ENCODE measurements around the gene MED29.
A peak's percentile ranks its signal among the peaks of the same experiment; 100 is the strongest.

The MED29 gene

DNA sequence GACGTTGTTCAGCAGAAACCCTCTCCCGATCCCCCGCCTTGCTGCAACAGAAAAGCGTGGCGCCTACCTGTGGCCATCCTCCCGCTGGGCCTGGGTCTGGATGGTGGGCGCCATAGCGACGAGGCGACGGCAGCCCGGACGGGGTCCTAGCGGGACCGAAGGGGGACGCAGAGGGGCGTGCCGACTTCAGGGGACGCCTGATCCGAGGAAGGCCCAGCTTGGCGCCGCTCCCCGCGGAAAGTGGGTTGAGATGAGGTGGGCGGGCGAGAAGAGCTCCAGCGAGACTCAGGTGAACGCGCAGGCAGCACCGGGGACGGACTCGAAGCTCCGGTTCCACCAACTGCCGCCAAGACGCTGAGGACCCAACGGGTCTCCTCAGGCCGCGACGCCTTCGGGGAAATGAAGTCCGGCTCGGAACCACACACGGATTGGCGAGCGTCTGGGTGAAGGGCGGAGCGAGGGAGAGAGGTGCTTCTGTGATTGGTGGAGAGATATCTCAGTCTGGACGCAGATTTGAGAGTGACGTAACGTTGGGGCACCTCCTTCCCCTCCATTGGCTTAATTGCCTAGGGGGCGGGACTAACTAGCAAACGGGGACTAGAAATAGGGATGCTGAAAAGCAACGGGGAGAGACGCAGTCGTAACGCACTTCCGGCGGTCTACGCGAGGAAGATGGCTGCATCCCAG lies at the start of gene MED29, which contains the start of gene PAF1:
MED29 (plus strand) TSS at position 628 of the 687 bp plus-strand sequence; CDS start at position 673, 45 bp downstream.
PAF1 (minus strand) TSS at position 356 of the 687 bp plus-strand sequence; CDS start at position 114, 242 bp downstream.
- peak; percentile 100 for DNase-seq

GRCh38 chr19:39341719-39342604 lies 49.2 kb upstream of the MED29 start, which contains the start of gene SAMD4B:
TSS of gene SAMD4B (plus strand) at chr19:39342421. CDS start at chr19:39356894, 14,473 bp downstream.
- DNase-seq = peak; percentile 98

GRCh38 chr19:39342647-39343305 lies 48.4 kb upstream of the MED29 start:
- DNase-seq = no peak

- DNase-seq = no peak
Observed at GRCh38 chr19:39345956-39346355, 45.2 kb upstream of the MED29 start.

- no peak for DNase-seq
Observed at GRCh38 chr19:39347332-39348164, 43.6 kb upstream of the MED29 start.

DNA sequence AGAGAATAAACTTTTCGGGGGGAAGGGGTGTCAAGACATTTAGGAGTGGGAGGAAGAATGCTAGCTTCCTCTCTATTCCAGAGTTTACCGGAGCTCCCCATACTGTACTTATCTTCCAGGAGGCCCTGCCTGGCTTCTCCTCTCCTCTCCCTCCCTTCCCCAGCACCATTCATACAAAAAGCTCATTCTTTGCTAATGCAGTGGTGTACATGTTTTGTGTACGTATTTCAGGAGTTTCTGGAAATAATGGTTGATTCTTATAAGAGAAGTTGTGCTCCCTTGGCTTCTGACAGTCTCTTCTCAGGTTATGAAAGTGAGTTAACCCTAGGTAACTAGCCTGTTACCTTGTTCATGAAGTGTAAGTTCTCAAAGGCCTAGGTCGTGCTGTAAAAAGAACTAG lies 41.9 kb upstream of the MED29 start:
- DNase-seq = peak; percentile 42

DNA sequence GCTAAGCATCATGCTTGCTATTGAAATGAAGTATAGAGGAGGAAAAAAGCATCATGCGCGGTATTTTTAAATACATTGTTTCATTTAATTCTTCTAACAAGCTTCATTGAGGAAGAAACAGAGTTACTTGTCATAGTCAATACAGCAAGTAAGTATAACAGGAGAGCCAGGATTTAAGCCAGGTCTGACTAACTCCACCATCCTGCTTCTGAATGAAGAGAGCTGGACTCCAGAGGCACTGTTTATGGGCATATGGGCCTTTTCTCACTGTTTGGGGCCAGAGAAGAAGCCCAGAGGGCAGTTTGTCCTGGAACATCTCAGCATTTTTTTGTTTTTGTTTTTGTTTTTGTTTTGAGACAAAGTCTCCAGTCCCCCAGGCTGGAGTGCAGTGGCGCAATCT lies 41.0 kb upstream of the MED29 start:
- DNase-seq = no peak

DNA sequence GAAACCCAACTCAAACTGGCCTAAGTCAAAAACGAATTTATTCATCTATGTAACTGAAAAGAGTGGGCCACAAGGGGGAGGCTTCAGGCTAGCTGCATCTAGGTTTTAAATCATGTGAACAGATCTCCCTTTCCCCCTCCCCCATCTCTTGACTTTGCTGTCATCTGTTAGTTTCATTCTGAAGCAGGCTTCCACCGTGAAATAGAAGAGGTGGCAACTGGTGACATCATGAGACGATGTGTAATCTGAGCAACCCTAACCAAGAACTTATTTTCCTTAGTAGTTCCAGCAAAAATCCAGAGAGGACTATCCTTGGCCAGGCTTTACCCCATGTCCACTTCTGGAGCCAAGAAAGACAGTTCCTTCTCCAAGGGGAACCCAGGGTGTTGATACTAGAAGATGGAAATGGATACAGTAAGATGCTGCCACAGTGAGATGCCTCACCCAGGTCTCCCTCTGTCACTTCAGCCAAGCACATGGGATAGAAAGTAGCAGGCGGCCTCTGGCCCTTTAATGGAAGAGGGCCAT lies 39.6 kb upstream of the MED29 start:
- DNase-seq = no peak

DNA sequence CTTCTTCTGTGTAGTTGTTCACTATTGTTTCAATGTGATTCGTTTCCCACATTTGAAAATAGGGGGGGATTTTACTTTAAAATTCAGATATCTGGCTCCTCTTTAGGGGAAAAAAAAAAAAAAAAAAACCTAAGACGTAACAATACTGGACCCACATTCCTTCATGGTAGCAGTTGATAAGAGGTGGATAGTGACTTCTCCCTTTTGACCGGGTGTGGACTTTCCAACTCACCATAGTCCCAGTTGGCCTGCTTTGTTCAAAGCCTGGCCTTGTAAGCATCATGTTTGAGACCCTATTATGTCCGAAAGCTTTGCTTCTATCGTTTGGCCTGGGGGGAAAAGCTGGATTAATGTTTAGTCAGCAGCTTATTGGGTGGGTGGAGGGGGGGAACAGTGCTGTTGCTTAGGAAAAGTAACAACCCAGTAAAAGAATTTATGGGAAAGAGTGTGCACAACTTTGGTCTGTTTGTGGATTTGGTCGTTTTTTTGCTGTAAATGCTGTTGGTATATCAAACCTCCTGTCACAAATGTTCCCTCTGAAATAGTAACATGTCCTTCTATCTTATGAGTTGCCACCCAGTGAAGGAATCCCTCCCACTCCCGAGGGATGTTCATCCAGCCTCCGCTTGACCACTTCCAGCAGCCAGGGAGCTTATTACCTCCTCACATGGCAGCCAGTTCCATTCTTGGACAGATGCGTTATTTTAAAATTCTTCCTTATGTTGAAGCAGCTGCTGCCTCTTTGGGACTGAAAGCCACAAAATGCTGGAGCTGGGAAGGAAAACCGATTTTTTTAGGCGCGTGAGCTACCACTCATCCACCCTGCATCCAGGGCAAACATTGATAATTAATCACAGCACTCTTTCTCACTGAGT lies 38.6 kb upstream of the MED29 start:
- DNase-seq = no peak

GRCh38 chr19:39355253-39355652 lies 35.9 kb upstream of the MED29 start:
- DNase-seq = peak; percentile 63

GRCh38 chr19:39356073-39356472 lies 35.1 kb upstream of the MED29 start:
- no peak for DNase-seq

- no peak for DNase-seq
Observed at GRCh38 chr19:39356647-39357046, 34.5 kb upstream of the MED29 start.

- DNase-seq = no peak
Observed at GRCh38 chr19:39359026-39359425, 32.2 kb upstream of the MED29 start.

DNA sequence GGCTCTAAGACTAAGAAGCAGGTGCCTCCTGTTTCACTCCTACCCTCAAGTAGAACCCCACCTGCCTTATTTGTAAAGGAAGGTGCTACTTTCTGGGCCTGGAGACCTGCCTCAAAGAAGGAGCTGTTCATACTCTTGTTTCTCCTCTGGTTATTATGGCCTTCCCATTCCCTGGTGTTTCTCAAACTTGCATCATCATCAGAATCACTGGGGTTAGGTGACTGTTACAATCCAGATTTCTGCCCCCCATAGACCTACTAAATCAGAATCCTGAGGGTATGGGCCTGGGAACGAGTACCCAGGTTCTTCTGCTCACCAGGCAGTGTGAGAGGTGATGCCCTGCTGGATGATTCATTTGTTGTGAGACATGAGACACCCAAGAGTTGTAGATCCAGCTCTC lies 30.6 kb upstream of the MED29 start:
- DNase-seq = no peak

GRCh38 chr19:39362682-39363657 lies 28.2 kb upstream of the MED29 start:
- no peak for DNase-seq

DNA sequence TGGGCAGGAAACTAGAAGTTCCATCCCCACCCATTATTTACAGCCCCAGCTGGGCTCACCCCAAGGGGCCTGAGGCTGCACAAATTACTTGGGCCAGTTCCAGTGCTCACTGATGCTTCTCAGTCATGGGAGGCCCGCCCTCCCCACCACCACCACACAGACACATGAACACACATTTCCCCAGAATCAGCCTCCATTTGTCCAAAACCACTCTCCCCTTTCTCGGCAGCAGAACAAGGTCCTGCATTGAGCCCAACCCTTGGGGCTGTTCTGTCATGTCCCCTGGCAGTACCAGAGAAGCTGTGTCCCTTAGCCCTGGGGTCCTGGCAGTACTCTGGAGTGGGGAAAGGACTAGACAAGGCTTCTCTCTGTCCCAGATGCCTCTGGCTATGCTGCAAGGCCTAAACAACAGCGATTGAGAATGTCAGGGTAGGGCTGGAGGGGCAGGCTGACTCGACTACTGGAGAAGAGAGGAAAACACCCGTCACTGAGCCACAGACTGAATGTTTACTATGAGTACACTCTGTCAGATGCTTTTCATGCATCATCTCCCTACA lies 27.2 kb upstream of the MED29 start:
- peak; percentile 90 for DNase-seq

GRCh38 chr19:39365531-39365930 lies 25.6 kb upstream of the MED29 start:
- no peak for DNase-seq

- no peak for DNase-seq
Observed at GRCh38 chr19:39369200-39369599, 22.0 kb upstream of the MED29 start.

- no peak for DNase-seq
Observed at GRCh38 chr19:39370735-39371134, 20.4 kb upstream of the MED29 start.
